SK-N-SH treated with all-trans-retinoic acid at 6 μM for 48 hours (cell line): Measurements from ENCODE around the gene PIK3CB.

Experiments
- ATAC-seq: fragments of 200-7000 bp; cut with Tn5 transposase; 3 replicates; pipeline ENCODE4 v1.9.1; 2020; ENCODE audit warnings: mild to moderate bottlenecking, moderate library complexity
- ARNTL ChIP-seq: fragments of 450-650 bp; formaldehyde crosslinking; IDR thresholded peaks from 2 replicates; pipeline ENCODE4 v1.5.0; 2020; ENCODE audit warnings: low read depth, mild to moderate bottlenecking, moderate library complexity, borderline replicate concordance
- BACH2 ChIP-seq: fragments of 250-450 bp; sonication (Bioruptor Pico); IDR thresholded peaks from 2 replicates; pipeline ENCODE4 v1.9.0; 2021; ENCODE audit warnings: mild to moderate bottlenecking, borderline replicate concordance
- ESRRG ChIP-seq: fragments of 250-450 bp; sonication (Bioruptor Pico); IDR thresholded peaks from 2 replicates; pipeline ENCODE4 v1.6.1; 2021; ENCODE audit warnings: mild to moderate bottlenecking
- GLIS3 ChIP-seq: fragments of 250-450 bp; sonication (Bioruptor Pico); IDR thresholded peaks from 2 replicates; pipeline ENCODE4 v1.5.0; 2020; ENCODE audit warnings: mild to moderate bottlenecking, moderate library complexity
- ISL1 ChIP-seq: fragments of 250-450 bp; sonication (Bioruptor Pico); IDR thresholded peaks from 2 replicates; pipeline ENCODE4 v2.1.2; 2022; ENCODE audit warnings: mild to moderate bottlenecking, moderate library complexity
- OSR1 ChIP-seq: fragments of 250-450 bp; sonication (Bioruptor Pico); IDR thresholded peaks from 2 replicates; pipeline ENCODE4 v1.8.0; 2022; ENCODE audit warnings: moderate library complexity, mild to moderate bottlenecking, inconsistent platforms
- PATZ1 ChIP-seq: fragments of 250-450 bp; sonication (Bioruptor Pico); IDR thresholded peaks from 2 replicates; pipeline ENCODE4 v1.8.0; 2020; ENCODE audit warnings: mild to moderate bottlenecking, moderate library complexity, borderline replicate concordance
- POU6F1 ChIP-seq: fragments of 250-450 bp; sonication (Bioruptor Pico); IDR thresholded peaks from 2 replicates; pipeline ENCODE4 v1.8.0; 2021; ENCODE audit warnings: low read depth, mild to moderate bottlenecking, moderate library complexity, borderline replicate concordance
- PPARA ChIP-seq: fragments of 250-450 bp; sonication (Bioruptor Pico); IDR thresholded peaks from 2 replicates; pipeline ENCODE4 v1.5.0; 2020; ENCODE audit warnings: mild to moderate bottlenecking, borderline replicate concordance
- SNAI2 ChIP-seq: fragments of 250-450 bp; sonication (Bioruptor Pico); IDR thresholded peaks from 2 replicates; pipeline ENCODE4 v1.5.0; 2020; ENCODE audit warnings: mild to moderate bottlenecking, moderate library complexity
- TCF4 ChIP-seq: fragments of 250-450 bp; sonication (Bioruptor Pico); IDR thresholded peaks from 2 replicates; pipeline ENCODE4 v1.8.0; 2021; ENCODE audit warnings: mild to moderate bottlenecking, moderate library complexity, borderline replicate concordance
- TOX ChIP-seq: fragments of 250-450 bp; sonication (Bioruptor Pico); IDR thresholded peaks from 2 replicates; pipeline ENCODE4 v1.8.0; 2021; ENCODE audit warnings: mild to moderate bottlenecking, moderate library complexity, borderline replicate concordance
- TSHZ2 ChIP-seq: fragments of 250-450 bp; sonication (Bioruptor Pico); IDR thresholded peaks from 2 replicates; pipeline ENCODE4 v1.5.0; 2020; ENCODE audit warnings: mild to moderate bottlenecking, moderate library complexity
- ZC3H10 ChIP-seq: fragments of 250-450 bp; sonication (Bioruptor Pico); IDR thresholded peaks from 2 replicates; pipeline ENCODE4 v1.5.1; 2021; ENCODE audit warnings: mild to moderate bottlenecking, moderate library complexity
- ZFP3 ChIP-seq: fragments of 250-450 bp; sonication (Bioruptor Pico); IDR thresholded peaks from 2 replicates; pipeline ENCODE4 v1.5.0; 2020; ENCODE audit warnings: mild to moderate bottlenecking, moderate library complexity
- ZNF565 ChIP-seq: fragments of 450-650 bp; formaldehyde crosslinking; conservative IDR thresholded peaks from 2 replicates; pipeline ENCODE4 v1.5.0; 2020; ENCODE audit warnings: low read depth, mild to moderate bottlenecking, moderate library complexity
- ZNF8 ChIP-seq: fragments of 450-650 bp; formaldehyde crosslinking; IDR thresholded peaks from 2 replicates; pipeline ENCODE4 v1.5.0; 2020; ENCODE audit warnings: mild to moderate bottlenecking, moderate library complexity
- TF ChIP-seq, protein P1 (sequence below): fragments of 250-450 bp; sonication (Bioruptor Pico); IDR thresholded peaks from 2 replicates; pipeline ENCODE4 v1.5.1; 2020; ENCODE audit warnings: low read depth, mild to moderate bottlenecking, moderate library complexity
- TF ChIP-seq, protein P2 (sequence below): fragments of 250-450 bp; sonication (Bioruptor Pico); IDR thresholded peaks from 2 replicates; pipeline ENCODE4 v1.5.1; 2021; ENCODE audit warnings: mild to moderate bottlenecking, moderate library complexity

The PIK3CB gene

DNA sequence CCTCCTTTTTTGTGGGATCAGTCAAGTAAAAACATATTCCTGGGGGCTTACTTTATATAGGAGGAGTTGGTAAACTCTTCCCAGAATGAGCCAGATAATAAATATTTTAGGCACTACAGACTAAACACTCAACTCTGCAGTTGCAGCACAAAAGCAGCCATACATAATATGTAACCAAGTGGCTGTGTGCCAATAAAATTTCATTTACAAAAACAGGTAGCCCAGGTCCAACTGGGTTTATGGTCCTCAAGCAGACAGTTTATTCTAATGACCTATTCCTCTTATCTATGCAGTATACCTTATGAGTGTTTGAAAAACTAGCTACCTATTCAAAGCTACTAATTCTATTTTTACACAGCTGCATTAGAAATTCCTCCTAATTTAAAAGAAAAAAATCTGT lies 164.3 kb downstream of the PIK3CB start (continued):
- TF ChIP-seq, protein P1, sequence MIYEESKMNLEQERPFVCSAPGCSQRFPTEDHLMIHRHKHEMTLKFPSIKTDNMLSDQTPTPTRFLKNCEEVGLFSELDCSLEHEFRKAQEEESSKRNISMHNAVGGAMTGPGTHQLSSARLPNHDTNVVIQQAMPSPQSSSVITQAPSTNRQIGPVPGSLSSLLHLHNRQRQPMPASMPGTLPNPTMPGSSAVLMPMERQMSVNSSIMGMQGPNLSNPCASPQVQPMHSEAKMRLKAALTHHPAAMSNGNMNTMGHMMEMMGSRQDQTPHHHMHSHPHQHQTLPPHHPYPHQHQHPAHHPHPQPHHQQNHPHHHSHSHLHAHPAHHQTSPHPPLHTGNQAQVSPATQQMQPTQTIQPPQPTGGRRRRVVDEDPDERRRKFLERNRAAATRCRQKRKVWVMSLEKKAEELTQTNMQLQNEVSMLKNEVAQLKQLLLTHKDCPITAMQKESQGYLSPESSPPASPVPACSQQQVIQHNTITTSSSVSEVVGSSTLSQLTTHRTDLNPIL (CRISPR knock-in tag) = no peak

GRCh38 chr3:138668107-138668506 lies 166.6 kb downstream of the PIK3CB start:
- no peak for ATAC-seq
- TF ChIP-seq, protein P2, sequence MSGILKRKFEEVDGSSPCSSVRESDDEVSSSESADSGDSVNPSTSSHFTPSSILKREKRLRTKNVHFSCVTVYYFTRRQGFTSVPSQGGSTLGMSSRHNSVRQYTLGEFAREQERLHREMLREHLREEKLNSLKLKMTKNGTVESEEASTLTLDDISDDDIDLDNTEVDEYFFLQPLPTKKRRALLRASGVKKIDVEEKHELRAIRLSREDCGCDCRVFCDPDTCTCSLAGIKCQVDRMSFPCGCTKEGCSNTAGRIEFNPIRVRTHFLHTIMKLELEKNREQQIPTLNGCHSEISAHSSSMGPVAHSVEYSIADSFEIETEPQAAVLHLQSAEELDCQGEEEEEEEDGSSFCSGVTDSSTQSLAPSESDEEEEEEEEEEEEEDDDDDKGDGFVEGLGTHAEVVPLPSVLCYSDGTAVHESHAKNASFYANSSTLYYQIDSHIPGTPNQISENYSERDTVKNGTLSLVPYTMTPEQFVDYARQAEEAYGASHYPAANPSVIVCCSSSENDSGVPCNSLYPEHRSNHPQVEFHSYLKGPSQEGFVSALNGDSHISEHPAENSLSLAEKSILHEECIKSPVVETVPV (CRISPR knock-in tag) = no peak
- no peak for TF ChIP-seq TOX (CRISPR knock-in tag)
- TF ChIP-seq ISL1 (CRISPR knock-in tag) = no peak
- no peak for TF ChIP-seq SNAI2 (CRISPR knock-in tag)
- TF ChIP-seq ZFP3 (CRISPR knock-in tag) = no peak
- TF ChIP-seq OSR1 (CRISPR knock-in tag) = no peak
- no peak for TF ChIP-seq ZC3H10
- TF ChIP-seq PATZ1 (CRISPR knock-in tag) = no peak
- no peak for TF ChIP-seq ESRRG (CRISPR knock-in tag)

DNA sequence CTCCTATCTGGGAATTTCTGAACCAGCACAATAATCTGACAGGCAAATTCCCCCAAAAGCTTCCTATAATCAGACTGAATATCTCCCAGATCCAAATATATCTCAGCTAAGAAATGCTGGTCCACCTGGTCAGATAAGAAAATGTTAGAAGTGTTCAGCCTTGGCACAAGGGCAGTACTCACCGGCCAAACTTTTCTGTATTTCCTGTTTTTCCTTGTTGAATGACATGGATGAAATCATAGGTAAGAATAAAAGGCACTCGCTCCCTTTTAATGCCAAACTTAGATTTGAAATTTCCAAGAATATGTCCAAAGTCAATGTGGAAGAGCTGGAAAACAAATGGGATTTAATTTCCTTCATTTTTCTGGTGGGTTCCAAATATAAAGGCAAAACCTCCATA lies 177.2 kb downstream of the PIK3CB start:
- TF ChIP-seq POU6F1 (CRISPR knock-in tag) (no peak), ZC3H10 (no peak), ESRRG (CRISPR knock-in tag) (no peak), ZNF565 (CRISPR knock-in tag) (no peak), TSHZ2 (no peak), ZNF8 (CRISPR knock-in tag) (no peak), OSR1 (CRISPR knock-in tag) (no peak), BACH2 (CRISPR knock-in tag) (no peak), ZFP3 (CRISPR knock-in tag) (no peak), TCF4 (no peak), GLIS3 (CRISPR knock-in tag) (no peak), PPARA (no peak), ARNTL (CRISPR knock-in tag) (no peak), SNAI2 (CRISPR knock-in tag) (no peak)
- TF ChIP-seq, protein P1 (CRISPR knock-in tag) = no peak
- TF ChIP-seq, protein P2 (CRISPR knock-in tag) = no peak
- no peak for ATAC-seq
